ENCODE results near the gene SEL1L2.

The SEL1L2 gene

DNA sequence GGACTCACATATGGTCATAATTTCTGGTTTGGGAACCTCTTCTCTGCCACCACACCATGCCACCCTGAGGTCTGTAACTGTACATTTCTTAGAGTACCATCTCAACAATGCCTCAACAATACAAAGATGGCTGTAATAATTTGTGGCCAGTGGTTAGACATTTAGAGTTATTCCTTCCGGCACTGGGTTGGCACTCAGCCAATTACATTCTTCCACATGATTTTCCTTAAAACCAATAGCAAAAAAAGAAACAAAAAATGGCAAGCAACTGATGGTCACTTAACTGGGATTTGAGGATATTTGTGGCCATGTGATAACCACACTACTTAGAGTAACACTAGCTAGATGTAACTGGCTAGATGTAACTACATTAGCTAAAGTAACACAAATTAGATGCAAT lies 79.9 kb downstream of the SEL1L2 start:
- Mint-ChIP-seq H3K27me3 (ENCODE audit: low read depth) (no peaks in the 10 kb centered on the region), H3K27ac (no peak overlapping the region), H3K9me3 (no peaks in the 10 kb centered on the region), H3K4me3 (no peak overlapping the region), H3K4me1 (ENCODE audit: low read depth) (no peaks in the 10 kb centered on the region), H3K36me3 (ENCODE audit: low read depth) (no peaks in the 10 kb centered on the region)
- no peak for DNase-seq (ENCODE audit: low spot score)

DNA sequence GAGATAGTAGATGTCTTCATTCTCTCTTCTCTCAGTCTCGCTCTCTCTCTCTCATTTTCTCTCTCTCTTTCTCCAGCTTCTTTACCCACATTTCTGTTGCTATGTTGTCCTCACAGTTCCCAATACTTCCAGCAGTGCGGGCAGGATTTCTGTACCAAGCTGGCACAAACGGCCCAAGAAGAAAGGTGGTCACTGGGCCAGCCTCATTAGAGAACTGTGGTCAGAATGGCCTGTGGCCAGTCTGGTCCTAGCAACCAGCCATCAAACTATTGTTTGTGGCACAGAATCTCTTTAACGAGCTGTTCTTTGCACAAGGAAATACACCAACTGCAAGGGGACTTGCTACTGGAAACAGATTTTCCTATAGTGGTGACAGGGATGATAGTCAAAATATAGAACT lies 81.3 kb downstream of the SEL1L2 start:
- H3K9me3 Mint-ChIP-seq = no peaks in the 10 kb centered on the region
- H3K4me1 Mint-ChIP-seq (ENCODE audit: low read depth) = no peaks in the 10 kb centered on the region
- DNase-seq (ENCODE audit: low spot score) = no peak

DNA sequence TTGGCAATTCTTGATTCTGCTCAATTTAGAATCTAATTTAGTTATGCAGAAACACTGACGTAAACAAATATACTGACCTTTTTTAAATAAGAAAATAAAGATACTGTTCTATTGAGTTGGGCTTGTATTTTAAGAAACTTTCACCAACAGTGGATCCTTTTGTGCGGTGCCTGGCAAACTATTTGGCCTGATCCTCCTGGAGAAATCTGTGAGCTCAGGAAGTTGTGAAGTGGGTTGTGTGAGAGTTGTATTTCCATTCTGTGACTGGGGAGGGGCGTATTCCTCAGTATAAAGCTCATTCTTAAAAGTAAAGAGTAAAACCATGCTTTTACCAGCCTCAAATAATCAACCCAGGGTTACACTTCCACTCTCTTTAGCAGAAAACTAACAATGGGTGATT lies 85.6 kb downstream of the SEL1L2 start:
- H3K36me3 Mint-ChIP-seq (ENCODE audit: low read depth) = no peaks in the 10 kb centered on the region
- H3K4me1 Mint-ChIP-seq (ENCODE audit: low read depth) = no peaks in the 10 kb centered on the region
- H3K27me3 Mint-ChIP-seq (ENCODE audit: low read depth) = no peaks in the 10 kb centered on the region
- no peaks in the 10 kb centered on the region for H3K9me3 Mint-ChIP-seq
- DNase-seq (ENCODE audit: low spot score) = no peak
- H3K4me3 Mint-ChIP-seq = no peak overlapping the region
- no peak overlapping the region for H3K27ac Mint-ChIP-seq

More for the DNA sequence above, 81.3 kb downstream of the SEL1L2 start:
- H3K27ac Mint-ChIP-seq = no peak overlapping the region
- H3K27me3 Mint-ChIP-seq (ENCODE audit: low read depth) = no peaks in the 10 kb centered on the region
- no peak overlapping the region for H3K4me3 Mint-ChIP-seq
- H3K36me3 Mint-ChIP-seq (ENCODE audit: low read depth) = no peaks in the 10 kb centered on the region

DNA sequence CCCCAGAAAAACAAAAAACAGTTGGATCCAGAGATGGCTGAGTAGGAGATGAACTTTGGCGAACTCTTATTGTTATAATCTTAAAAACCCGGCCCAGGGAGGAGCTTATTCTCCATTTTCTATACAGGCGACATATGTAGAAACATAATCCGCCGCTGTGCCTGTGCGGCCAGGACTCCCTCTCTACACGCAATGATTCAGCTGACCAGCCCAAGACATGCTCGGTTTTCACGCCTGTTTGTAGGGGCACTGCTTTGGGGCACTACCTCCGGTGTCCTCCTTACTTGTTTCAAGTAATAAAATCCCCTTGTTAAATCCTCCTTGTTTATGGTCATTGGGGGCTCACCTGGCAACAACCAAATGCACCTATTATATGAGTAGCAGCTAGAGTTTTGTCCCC lies 89.9 kb downstream of the SEL1L2 start:
- H3K4me1 Mint-ChIP-seq (ENCODE audit: low read depth) = no peaks in the 10 kb centered on the region
- no peak for DNase-seq (ENCODE audit: low spot score)
- no peaks in the 10 kb centered on the region for H3K27me3 Mint-ChIP-seq (ENCODE audit: low read depth)
- H3K27ac Mint-ChIP-seq = no peak overlapping the region
- H3K36me3 Mint-ChIP-seq (ENCODE audit: low read depth) = no peaks in the 10 kb centered on the region
- no peaks in the 10 kb centered on the region for H3K9me3 Mint-ChIP-seq
- H3K4me3 Mint-ChIP-seq = no peak overlapping the region

DNA sequence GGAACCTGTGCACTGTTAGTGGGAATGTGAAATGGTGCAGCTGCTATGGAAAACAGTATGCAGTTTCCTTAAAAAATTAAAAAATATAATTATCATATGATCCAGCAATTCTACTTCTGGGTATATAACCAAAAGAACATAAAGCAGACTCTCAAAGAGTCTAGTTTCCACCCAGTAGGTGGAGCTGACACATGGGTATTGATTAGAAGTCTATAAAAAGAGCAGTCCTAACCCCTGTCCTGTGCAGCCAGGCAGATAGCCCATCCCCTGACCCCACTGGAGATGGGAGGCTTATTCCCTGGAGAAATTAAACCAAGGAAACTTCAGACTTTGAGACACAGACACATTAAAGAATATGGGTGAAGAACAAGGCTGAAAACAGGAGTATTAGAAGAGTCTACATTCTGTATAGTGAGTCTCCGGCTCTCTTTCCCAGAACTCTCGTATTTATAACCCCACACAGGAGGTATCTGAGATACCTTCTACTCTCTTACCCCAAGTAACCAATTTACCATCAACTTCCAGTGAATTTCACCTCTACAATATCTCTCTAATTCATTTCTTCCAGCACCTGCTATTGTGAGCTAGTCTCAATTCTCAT lies 92.3 kb downstream of the SEL1L2 start:
- DNase-seq (ENCODE audit: low spot score) = no peak
- no peaks in the 10 kb centered on the region for H3K27me3 Mint-ChIP-seq (ENCODE audit: low read depth)

DNA sequence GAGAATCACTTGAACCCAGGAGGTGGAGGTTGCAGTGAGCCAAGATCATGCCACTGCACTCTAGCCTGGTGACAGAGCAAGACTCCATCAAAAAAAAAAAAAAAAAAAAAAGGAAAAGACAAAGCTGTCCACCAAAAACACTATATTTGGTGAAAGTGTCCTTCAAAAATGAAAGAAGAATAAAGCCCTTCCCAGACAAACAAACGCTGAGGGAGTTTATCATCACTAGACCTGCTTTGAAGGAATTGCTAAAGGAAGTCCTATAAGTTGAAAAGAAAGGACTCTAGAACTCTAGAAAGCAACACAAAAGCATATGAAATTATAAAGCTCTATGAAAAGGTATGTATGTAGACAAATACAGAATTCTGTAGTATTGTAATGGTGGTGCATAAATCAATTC lies 98.8 kb downstream of the SEL1L2 start:
- DNase-seq (ENCODE audit: low spot score) = no peak
- no peak overlapping the region for H3K27ac Mint-ChIP-seq
- H3K36me3 Mint-ChIP-seq (ENCODE audit: low read depth) = no peaks in the 10 kb centered on the region
- no peaks in the 10 kb centered on the region for H3K4me1 Mint-ChIP-seq (ENCODE audit: low read depth)
- H3K4me3 Mint-ChIP-seq = no peak overlapping the region
- no peaks in the 10 kb centered on the region for H3K27me3 Mint-ChIP-seq (ENCODE audit: low read depth)
- peaks cover 12% of the 10 kb centered on the region for H3K9me3 Mint-ChIP-seq

More for the DNA sequence above, 92.3 kb downstream of the SEL1L2 start:
- H3K4me3 Mint-ChIP-seq = no peak overlapping the region
- no peaks in the 10 kb centered on the region for H3K36me3 Mint-ChIP-seq (ENCODE audit: low read depth)
- H3K27ac Mint-ChIP-seq = no peak overlapping the region
- H3K4me1 Mint-ChIP-seq (ENCODE audit: low read depth) = no peaks in the 10 kb centered on the region
- H3K9me3 Mint-ChIP-seq = peaks cover 1% of the 10 kb centered on the region

DNA sequence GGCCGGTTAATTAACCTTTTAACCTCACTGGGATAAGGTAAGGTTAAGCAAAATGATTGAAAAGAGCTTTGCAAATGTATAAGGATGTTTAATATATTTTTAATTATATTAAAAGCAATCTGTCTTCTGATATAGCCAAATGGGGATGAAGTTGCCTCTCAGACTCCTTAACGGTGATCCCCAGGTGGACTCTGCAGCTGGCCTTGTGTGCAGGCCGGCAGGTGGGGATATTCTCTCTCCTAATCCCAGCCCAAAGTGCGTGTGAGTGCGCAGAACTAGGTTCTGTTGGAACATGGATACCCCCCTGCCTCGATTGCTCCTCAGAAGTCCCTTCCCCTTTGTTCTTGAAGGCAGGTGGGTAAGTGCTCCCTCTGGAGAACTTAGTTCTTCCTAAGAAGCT lies 105.6 kb downstream of the SEL1L2 start:
- Mint-ChIP-seq H3K27me3 (ENCODE audit: low read depth) (no peaks in the 10 kb centered on the region), H3K4me3 (no peak overlapping the region)

DNA sequence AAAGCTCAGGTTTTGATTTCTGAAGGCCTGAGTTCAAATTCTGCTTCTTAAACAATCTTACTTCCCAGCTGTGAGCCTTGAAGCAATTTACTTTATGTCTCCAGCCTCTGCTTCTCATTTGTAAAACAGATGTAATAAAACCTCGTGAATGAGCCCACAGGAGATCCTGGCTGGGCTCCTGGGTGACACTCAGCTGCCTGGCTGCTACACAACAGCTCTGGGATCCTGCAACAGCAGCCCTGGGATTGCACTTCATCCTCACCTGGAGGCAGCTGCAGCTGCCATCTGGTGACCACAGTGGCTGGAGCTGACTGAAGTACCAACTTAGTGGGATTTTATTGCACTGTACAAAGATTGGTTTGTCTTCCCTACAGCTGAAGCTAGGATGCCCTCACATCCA lies 107.0 kb downstream of the SEL1L2 start:
- Mint-ChIP-seq H3K27ac (no peak overlapping the region), H3K36me3 (ENCODE audit: low read depth) (no peaks in the 10 kb centered on the region), H3K4me1 (ENCODE audit: low read depth) (no peaks in the 10 kb centered on the region), H3K27me3 (ENCODE audit: low read depth) (no peaks in the 10 kb centered on the region), H3K4me3 (no peak overlapping the region), H3K9me3 (no peaks in the 10 kb centered on the region)
- DNase-seq (ENCODE audit: low spot score) = no peak

More for the DNA sequence above, 105.6 kb downstream of the SEL1L2 start:
- Mint-ChIP-seq H3K9me3 (no peaks in the 10 kb centered on the region), H3K4me1 (ENCODE audit: low read depth) (no peaks in the 10 kb centered on the region), H3K36me3 (ENCODE audit: low read depth) (no peaks in the 10 kb centered on the region), H3K27ac (no peak overlapping the region)
- no peak for DNase-seq (ENCODE audit: low spot score)

DNA sequence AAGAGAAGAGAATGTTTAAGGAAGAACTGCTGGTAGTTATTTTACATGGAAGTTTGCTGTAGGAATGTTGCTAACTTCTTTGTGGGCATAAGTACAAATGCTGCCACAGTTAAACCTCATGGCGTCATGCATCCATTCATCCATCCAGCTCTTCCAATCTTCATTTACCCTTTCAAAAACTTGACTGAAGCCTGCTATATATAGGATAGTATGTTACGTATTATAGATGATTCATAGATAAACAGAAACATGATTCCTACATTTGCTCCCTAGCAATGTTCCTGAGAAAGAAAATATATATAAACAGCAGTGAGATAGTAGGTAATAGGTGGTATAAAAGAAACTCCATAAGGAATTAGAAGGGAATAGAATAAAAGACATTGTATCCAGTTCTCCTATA lies 111.8 kb downstream of the SEL1L2 start:
- Mint-ChIP-seq H3K4me1 (ENCODE audit: low read depth) (no peaks in the 10 kb centered on the region), H3K27me3 (ENCODE audit: low read depth) (no peaks in the 10 kb centered on the region), H3K27ac (no peak overlapping the region), H3K4me3 (no peak overlapping the region), H3K36me3 (ENCODE audit: low read depth) (no peaks in the 10 kb centered on the region), H3K9me3 (no peaks in the 10 kb centered on the region)
- DNase-seq (ENCODE audit: low spot score) = no peak

DNA sequence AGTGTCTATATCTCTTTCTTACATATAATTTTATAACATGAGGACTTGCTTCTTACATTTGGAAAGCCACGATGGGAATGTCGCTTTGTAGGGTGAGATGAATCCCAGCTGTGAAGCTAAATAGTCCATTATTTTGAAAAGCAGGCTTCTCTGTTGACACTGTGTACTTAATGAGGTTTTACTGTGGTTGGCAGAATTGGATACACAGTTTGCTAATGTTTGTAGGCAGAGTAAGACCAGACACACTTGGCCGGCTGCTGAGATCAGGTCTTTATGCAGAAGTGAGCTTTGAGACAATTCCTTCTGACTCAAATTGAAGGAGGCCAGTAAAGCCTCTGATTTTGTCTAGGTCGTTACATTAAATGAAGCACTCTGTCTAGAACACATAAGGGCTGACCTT lies 112.6 kb downstream of the SEL1L2 start:
- Mint-ChIP-seq H3K36me3 (ENCODE audit: low read depth) (no peaks in the 10 kb centered on the region), H3K9me3 (no peaks in the 10 kb centered on the region), H3K27me3 (ENCODE audit: low read depth) (no peaks in the 10 kb centered on the region), H3K27ac (no peak overlapping the region), H3K4me3 (no peak overlapping the region), H3K4me1 (ENCODE audit: low read depth) (no peaks in the 10 kb centered on the region)
- DNase-seq (ENCODE audit: low spot score) = no peak

DNA sequence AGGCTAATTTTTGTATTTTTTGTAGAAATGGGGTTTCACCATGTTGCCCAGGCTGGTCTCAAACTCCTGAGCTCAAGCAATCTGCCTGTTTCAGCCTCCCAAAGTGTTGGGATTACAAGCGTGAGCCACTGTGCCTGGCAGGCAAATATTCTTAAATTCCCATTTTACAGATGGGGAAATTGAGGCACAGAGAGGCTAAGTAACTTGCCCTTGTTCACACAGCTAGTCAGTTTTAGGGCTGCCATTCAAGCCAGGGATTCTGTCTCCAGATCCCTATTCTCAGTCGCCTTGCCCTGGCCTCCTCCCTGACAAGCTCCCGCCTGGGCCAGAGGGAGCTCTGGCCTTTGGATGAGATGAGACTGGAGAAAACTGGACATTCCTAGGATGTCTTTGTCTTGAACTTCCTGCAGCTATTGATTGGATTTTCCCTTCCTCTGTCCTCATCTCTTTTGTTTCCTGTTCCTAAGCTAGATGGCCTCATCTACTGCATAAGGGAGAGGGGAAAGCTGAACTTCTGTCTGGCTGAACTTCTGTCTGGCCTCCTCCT lies 115.1 kb downstream of the SEL1L2 start:
- Mint-ChIP-seq H3K27me3 (ENCODE audit: low read depth) (no peaks in the 10 kb centered on the region), H3K4me1 (ENCODE audit: low read depth) (no peaks in the 10 kb centered on the region), H3K36me3 (ENCODE audit: low read depth) (no peaks in the 10 kb centered on the region), H3K4me3 (no peak overlapping the region), H3K27ac (no peak overlapping the region), H3K9me3 (no peaks in the 10 kb centered on the region)
- DNase-seq (ENCODE audit: low spot score) = no peak

DNA sequence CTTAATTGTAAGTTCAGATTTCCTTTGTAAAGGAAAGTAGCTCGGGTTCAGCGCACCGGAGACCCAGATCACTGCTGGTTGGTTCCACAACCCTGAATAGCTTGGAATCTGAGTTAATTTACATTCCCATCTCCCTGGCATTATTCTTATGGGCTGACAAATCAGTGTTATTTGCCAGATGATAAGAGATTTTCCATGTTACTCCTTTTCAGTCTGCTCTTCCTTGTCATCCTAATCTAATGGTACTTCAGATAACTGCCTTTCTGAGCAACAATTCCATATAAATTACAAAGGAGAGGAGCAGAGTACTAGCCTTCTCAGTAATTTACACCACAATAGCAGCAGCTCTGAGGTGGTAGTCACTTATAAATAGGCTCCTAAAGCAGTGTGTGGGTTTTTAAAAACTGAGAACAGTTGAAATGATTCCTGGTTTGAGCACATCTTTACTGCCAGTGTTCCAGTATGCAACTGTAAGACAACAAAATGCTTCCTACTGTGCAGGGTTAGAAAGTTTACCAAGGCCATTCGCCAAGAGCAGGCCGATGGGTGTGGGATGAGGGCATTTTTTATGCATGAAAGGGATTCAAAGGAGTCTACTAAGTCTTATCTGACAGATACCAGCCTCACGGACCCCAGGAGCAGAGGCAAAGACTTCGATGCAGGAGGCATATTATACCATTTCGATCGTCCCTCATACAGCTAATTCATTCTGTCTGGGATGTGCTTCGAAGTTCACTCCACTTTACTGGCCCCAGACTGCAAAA lies 115.8 kb downstream of the SEL1L2 start:
- DNase-seq (ENCODE audit: low spot score) = no peak
- Mint-ChIP-seq H3K36me3 (ENCODE audit: low read depth) (no peaks in the 10 kb centered on the region), H3K4me1 (ENCODE audit: low read depth) (no peaks in the 10 kb centered on the region), H3K9me3 (no peaks in the 10 kb centered on the region), H3K4me3 (no peak overlapping the region), H3K27ac (no peak overlapping the region), H3K27me3 (ENCODE audit: low read depth) (no peaks in the 10 kb centered on the region)

DNA sequence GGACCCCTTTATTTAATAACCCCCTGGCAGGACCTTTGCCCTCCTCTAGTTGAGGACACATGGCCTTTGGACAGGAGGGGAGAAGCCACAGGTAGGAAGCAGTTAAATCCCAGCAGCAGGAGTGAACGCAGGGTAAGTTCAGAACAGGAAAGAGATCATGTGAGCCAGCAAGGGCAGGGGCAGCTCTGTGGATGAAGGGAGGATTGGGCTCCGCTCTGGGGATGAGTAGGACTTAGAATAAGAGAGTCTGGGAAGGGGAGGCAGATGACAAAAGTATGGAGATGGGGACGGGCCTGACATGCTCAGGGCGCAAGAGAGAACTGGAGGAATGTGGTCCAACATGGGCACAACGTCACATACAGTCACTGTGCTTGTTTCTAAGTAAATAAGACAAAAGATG lies 116.6 kb downstream of the SEL1L2 start:
- H3K9me3 Mint-ChIP-seq = no peaks in the 10 kb centered on the region
- H3K27ac Mint-ChIP-seq = no peak overlapping the region
- no peaks in the 10 kb centered on the region for H3K36me3 Mint-ChIP-seq (ENCODE audit: low read depth)
- H3K4me3 Mint-ChIP-seq = no peak overlapping the region
- no peaks in the 10 kb centered on the region for H3K4me1 Mint-ChIP-seq (ENCODE audit: low read depth)
- no peaks in the 10 kb centered on the region for H3K27me3 Mint-ChIP-seq (ENCODE audit: low read depth)
- DNase-seq (ENCODE audit: low spot score) = no peak

DNA sequence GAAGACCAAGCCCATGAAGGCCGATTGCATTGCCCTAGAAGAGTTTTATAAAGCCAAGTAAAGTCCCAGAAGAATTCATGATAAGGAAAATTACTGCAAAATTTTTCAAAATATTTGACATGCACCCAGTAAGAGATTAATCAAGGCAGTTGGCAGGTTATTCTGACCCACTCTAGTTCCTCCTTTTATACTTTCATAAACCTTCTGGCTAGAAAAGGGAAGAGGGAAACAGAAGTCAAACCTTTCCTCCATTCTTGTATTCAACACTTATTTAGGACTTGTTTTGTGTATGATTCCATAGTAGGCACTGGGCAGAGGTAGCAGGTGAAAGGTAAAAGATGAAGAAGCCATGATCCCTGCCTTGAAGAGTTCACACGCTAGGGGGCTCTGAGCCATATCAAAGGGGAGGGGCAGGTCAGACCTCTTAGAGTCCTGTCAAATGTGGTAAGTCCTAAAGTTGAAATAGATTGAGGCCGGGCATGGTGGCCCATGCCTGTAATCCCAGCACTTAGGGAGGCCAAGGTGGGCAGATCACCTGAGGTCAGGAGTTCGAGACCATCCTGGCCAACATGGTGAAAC lies 120.2 kb downstream of the SEL1L2 start:
- Mint-ChIP-seq H3K9me3 (no peaks in the 10 kb centered on the region), H3K27me3 (ENCODE audit: low read depth) (no peaks in the 10 kb centered on the region), H3K27ac (no peak overlapping the region), H3K36me3 (ENCODE audit: low read depth) (no peaks in the 10 kb centered on the region), H3K4me1 (ENCODE audit: low read depth) (no peaks in the 10 kb centered on the region), H3K4me3 (no peak overlapping the region)
- DNase-seq (ENCODE audit: low spot score) = no peak
